NB4 (cell line): ENCODE data around the gene SH3GL2.

ENCODE experiments used
- MAX ChIP-seq: IDR thresholded peaks from 2 replicates; pipeline ENCODE4 v1.6.1; 2011; ENCODE audit warnings: low read depth, low read length
- MYC ChIP-seq: IDR thresholded peaks from 2 replicates; pipeline ENCODE4 v1.6.1; 2011; ENCODE audit warnings: low read depth, low read length
- POLR2A ChIP-seq: IDR thresholded peaks from 2 replicates; pipeline ENCODE4 v1.6.1; 2011; ENCODE audit warnings: mild to moderate bottlenecking; ENCODE audit not compliant: insufficient read length; ENCODE audit errors: extremely low read depth
- TF ChIP-seq, protein P1 (sequence below): IDR thresholded peaks from one replicate; pipeline ENCODE4 v1.5.1; 2012; ENCODE audit warnings: low read depth, low read length

DNA sequence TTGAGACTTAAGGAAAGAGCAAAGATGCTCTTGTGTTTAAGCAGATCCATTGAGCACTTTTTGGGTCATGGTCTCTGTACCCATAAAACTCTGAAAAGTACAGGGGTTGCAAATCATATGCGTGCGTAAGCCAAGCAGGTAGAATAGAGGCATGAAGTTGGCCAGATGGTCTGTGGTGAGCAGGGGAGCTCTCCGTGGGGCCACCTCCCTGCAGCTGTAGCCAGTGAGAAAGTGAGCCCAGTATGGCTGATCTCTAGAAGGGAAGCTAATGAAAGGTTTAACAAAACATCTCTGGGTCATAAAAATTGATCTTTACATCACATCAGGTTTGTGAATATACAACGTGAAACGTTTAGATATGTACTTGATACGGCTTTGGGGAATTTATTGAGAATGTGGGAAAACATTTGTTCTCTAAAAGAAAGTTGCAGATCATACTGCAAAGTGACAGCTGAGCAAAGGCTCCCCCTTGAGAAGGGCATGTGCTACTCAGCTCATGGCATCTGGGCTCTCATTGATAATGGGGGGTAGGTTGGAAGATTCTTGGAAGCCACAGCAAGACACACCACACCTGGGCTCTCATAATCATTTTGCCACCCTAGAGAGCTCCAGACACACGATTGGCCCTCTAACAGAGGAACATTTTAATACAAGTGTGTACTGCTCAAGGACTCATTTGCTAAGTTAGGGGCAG, 30.6 kb downstream of the SH3GL2 start:
- TF ChIP-seq, protein P1, sequence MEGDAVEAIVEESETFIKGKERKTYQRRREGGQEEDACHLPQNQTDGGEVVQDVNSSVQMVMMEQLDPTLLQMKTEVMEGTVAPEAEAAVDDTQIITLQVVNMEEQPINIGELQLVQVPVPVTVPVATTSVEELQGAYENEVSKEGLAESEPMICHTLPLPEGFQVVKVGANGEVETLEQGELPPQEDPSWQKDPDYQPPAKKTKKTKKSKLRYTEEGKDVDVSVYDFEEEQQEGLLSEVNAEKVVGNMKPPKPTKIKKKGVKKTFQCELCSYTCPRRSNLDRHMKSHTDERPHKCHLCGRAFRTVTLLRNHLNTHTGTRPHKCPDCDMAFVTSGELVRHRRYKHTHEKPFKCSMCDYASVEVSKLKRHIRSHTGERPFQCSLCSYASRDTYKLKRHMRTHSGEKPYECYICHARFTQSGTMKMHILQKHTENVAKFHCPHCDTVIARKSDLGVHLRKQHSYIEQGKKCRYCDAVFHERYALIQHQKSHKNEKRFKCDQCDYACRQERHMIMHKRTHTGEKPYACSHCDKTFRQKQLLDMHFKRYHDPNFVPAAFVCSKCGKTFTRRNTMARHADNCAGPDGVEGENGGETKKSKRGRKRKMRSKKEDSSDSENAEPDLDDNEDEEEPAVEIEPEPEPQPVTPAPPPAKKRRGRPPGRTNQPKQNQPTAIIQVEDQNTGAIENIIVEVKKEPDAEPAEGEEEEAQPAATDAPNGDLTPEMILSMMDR, result no peak
- TF ChIP-seq POLR2A, result no peak
- TF ChIP-seq MAX, result no peak
- no peak for TF ChIP-seq MYC
